Endothelial cell of umbilical vein (primary cell): ENCODE measurements around the gene MDP1. TPM values are rescaled to one million over a fixed set of nuclear protein-coding genes. Genes with fewer than 3 reads are reported as not detected.

Source experiments
- BruUV-seq: library from RNA; stranded (reverse); fragments of 400-500 nt; replicated peaks from 2 replicates; lab custom pipeline; 2021; lab: Mats Ljungman, UMichigan
- CTCF ChIA-PET: fragments of 300-600, 350-600 bp; sonication (Branson Sonifier 250); formaldehyde crosslinking; loops from one replicate; lab custom pipeline; 2021; ENCODE audit warnings: antibody characterized with exemption, inconsistent platforms; lab: Charles Lee
- POLR2A ChIA-PET: fragments of 300-600, 350-600 bp; sonication (Branson Sonifier 250); formaldehyde crosslinking; loops from one replicate; lab custom pipeline; 2021; ENCODE audit warnings: antibody characterized with exemption, inconsistent platforms; lab: Charles Lee
- DNase-seq: peaks from one replicate; pipeline ENCODE4 v3.0.0-alpha.2; 2011; ENCODE audit warnings: low read depth, low spot score
- FAIRE-seq: peaks from 2 replicates; lab custom pipeline; 2011; peaks lifted over from hg19 to GRCh38; lab: Jason Lieb, UNC
- H2AFZ ChIP-seq: 2 replicates; pipeline ENCODE4 v1.6.0; 2012; ENCODE audit warnings: low read depth, low read length, control low read depth, inconsistent platforms
- H3K27ac ChIP-seq: 2 replicates; pipeline ENCODE4 v1.5.1; 2011; ENCODE audit warnings: low read depth, mild to moderate bottlenecking, control low read depth, low read length, moderate library complexity; ENCODE audit not compliant: insufficient read depth
- H3K27me3 ChIP-seq, 2 experiments: 2 replicates each; pipeline versions ENCODE4 v1.6.0 to v1.6.1; 2011; ENCODE audit warnings: low read length in 2 of 2, mixed read lengths in 1 of 2; ENCODE audit not compliant: control insufficient read depth in 2 of 2, insufficient read depth in 2 of 2
- H3K36me3 ChIP-seq, 2 experiments: 2 replicates in 1 of 2; 3 replicates in 1 of 2; pipeline ENCODE4 v1.5.1; 2011; ENCODE audit warnings: low read length in 2 of 2, mild to moderate bottlenecking in 1 of 2, moderate library complexity in 1 of 2; ENCODE audit not compliant: control insufficient read depth in 2 of 2, insufficient read depth in 2 of 2; ENCODE audit errors: extremely low read depth in 1 of 2
- H3K4me1 ChIP-seq: 3 replicates; pipeline ENCODE4 v1.5.1; 2011; ENCODE audit warnings: mild to moderate bottlenecking, low read length; ENCODE audit not compliant: control insufficient read depth, insufficient read depth; ENCODE audit errors: extremely low read depth
- H3K4me2 ChIP-seq: 2 replicates; pipeline ENCODE4 v1.6.1; 2011; ENCODE audit warnings: low read length, control low read depth, mixed read lengths; ENCODE audit not compliant: insufficient read depth
- H3K4me3 ChIP-seq, 3 experiments: fragments of 200-600 bp in 1 of 3; sonication (generic), shearing (Covaris generic) in 1 of 3; replicated peaks in 1 of 3; 2 replicates each; pipeline ENCODE4 v1.5.1; 2011 to 2016; ENCODE audit warnings: control low read depth in 3 of 3, low read length in 3 of 3, mild to moderate bottlenecking in 2 of 3, inconsistent platforms in 1 of 3, low read depth in 1 of 3, moderate library complexity in 1 of 3; ENCODE audit not compliant: insufficient read depth in 1 of 3
- H3K79me2 ChIP-seq: 2 replicates; pipeline ENCODE4 v1.6.0; 2012; ENCODE audit warnings: low read length, inconsistent platforms; ENCODE audit not compliant: control insufficient read depth, insufficient read depth
- H3K9ac ChIP-seq: replicated peaks from 2 replicates; pipeline ENCODE3; 2011; ENCODE audit warnings: low read length, control low read depth; ENCODE audit not compliant: insufficient read depth; ENCODE audit errors: extremely low read depth
- H3K9me1 ChIP-seq: replicated peaks from 3 replicates; pipeline ENCODE4 v1.6.0; 2011; ENCODE audit warnings: mild to moderate bottlenecking, low read length; ENCODE audit not compliant: control insufficient read depth, insufficient read depth; ENCODE audit errors: extremely low read depth
- H3K9me3 ChIP-seq: replicated peaks from 2 replicates; pipeline ENCODE4 v1.5.1; 2012; ENCODE audit warnings: low read length, inconsistent platforms; ENCODE audit not compliant: control insufficient read depth, insufficient read depth
- H4K20me1 ChIP-seq: replicated peaks from 2 replicates; pipeline ENCODE3; 2011; ENCODE audit warnings: mild to moderate bottlenecking, low read length; ENCODE audit not compliant: control insufficient read depth, insufficient read depth; ENCODE audit errors: extremely low read depth
- EZH2 ChIP-seq: IDR thresholded peaks from 2 replicates; pipeline ENCODE4 v1.6.1; 2012; ENCODE audit warnings: borderline replicate concordance, low read depth, mild to moderate bottlenecking, moderate library complexity, low read length, inconsistent platforms; ENCODE audit not compliant: severe bottlenecking
- FOS ChIP-seq: IDR thresholded peaks from 2 replicates; pipeline ENCODE4 v1.6.1; 2011; ENCODE audit warnings: mild to moderate bottlenecking, low read length, moderate library complexity, borderline replicate concordance; ENCODE audit not compliant: insufficient read depth
- GATA2 ChIP-seq: IDR thresholded peaks from 2 replicates; pipeline ENCODE4 v1.7.0; 2011; ENCODE audit warnings: low read depth, mild to moderate bottlenecking, moderate library complexity, mixed read lengths, low read length; ENCODE audit not compliant: insufficient read length, insufficient read depth
- JUN ChIP-seq: IDR thresholded peaks from 2 replicates; pipeline ENCODE4 v1.6.1; 2011; ENCODE audit warnings: borderline replicate concordance, low read depth; ENCODE audit not compliant: insufficient read length, insufficient read depth
- MAX ChIP-seq: IDR thresholded peaks from 2 replicates; pipeline ENCODE4 v1.6.1; 2011; ENCODE audit not compliant: insufficient read depth, insufficient read length
- MYC ChIP-seq: IDR thresholded peaks from one replicate; pipeline ENCODE4 v1.6.1; 2011; ENCODE audit warnings: mild to moderate bottlenecking, low read depth, low read length
- POLR2A ChIP-seq: IDR thresholded peaks from 2 replicates; pipeline ENCODE4 v1.6.1; 2012; ENCODE audit warnings: low read depth, mild to moderate bottlenecking, control low read depth, low read length
- POLR2AphosphoS5 ChIP-seq: IDR thresholded peaks from 2 replicates; pipeline ENCODE4 v1.6.1; 2012; ENCODE audit warnings: low read depth, mild to moderate bottlenecking, control low read depth, low read length, moderate library complexity; ENCODE audit not compliant: insufficient read depth
- dilution Hi-C: fragments of 300-500 bp; cut with MboI; formaldehyde crosslinking; loops from one replicate; pipeline ENCODE4 v1.15.0; 2019; ENCODE audit warnings: low sequenced_read_pairs; ENCODE audit not compliant: extremely low pct_ligation_motif_present
- intact Hi-C: fragments of 100-400 bp; cut with micrococcal nuclease; formaldehyde crosslinking; loops from one replicate; pipeline ENCODE4 v1.10.0; 2022
- polyA plus RNA-seq, 4 experiments: library from polyadenylated mRNA; depleted of rRNA in 3 of 4; stranded (reverse) in 3 of 4; unstranded in 1 of 4; fragments of >200 nt; gene quantifications; 2 replicates each; pipeline versions ENCODE4 v1.2.1 to v1.2.3, GENCODE V29; 2011 to 2012; ENCODE audit warnings: missing spikeins in 1 of 4
- small RNA-seq: library from RNA; depleted of rRNA; stranded (forward); fragments of <200 nt; gene quantifications from one replicate; pipeline ENCODE3, GENCODE V24; 2012; ENCODE audit warnings: low replicate concordance, low read depth; ENCODE audit not compliant: insufficient read depth, insufficient read length
- total RNA-seq: library from RNA; stranded (reverse); gene quantifications from 2 replicates; pipeline ENCODE4 v1.2.3, GENCODE V29; 2021
- TF ChIP-seq, protein P1 (sequence below), 2 donors: IDR thresholded peaks; 1 replicate in 1 of 2; 2 replicates in 1 of 2; pipeline ENCODE4 v1.5.1; 2011; ENCODE audit warnings: low read length in 2 of 2, mild to moderate bottlenecking in 2 of 2, moderate library complexity in 2 of 2, control low read depth in 1 of 2, inconsistent platforms in 1 of 2, low read depth in 1 of 2; ENCODE audit not compliant: insufficient read depth in 1 of 2; ENCODE audit errors: extremely low read depth in 1 of 2

MDP1 gene
- total and polyA plus RNA-seq, 2 donors (not counting 3 experiments of a cell fraction or from before 2014, with no cell fraction given) = 8.1 to 22.7 TPM

DNA sequence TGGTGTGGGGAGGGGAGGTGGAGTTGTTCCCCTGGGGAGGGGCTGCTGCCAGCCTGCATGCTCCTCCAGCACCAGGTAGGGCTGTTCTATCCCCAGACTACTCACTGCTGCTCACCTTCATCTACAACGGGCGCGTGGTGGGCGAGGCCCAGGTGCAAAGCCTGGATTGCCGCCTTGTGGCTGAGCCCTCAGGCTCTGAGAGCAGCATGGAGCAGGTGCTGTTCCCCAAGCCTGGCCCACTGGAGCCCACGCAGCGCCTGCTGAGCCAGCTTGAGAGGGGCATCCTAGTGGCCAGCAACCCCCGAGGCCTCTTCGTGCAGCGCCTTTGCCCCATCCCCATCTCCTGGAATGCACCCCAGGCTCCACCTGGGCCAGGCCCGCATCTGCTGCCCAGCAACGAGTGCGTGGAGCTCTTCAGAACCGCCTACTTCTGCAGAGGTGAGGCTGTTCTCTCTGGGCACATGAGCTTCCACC is 51.3 kb downstream of the MDP1 start:
- ChIA-PET POLR2A (interaction anchor here (1.2 kb wide), 1 partner anchor 22 kb away, joined by 3 read pairs; no protein-coding TSS in a partner anchor), CTCF (no interaction called here)
- H3K27ac ChIP-seq = no peak overlapping the region
- H3K4me2 ChIP-seq = no peak overlapping the region
- H3K79me2 ChIP-seq = peaks cover 9% of the 10 kb centered on the region
- H3K9ac ChIP-seq = no peak overlapping the region
- H2AFZ ChIP-seq = no peak overlapping the region
- TF ChIP-seq, protein P1, sequence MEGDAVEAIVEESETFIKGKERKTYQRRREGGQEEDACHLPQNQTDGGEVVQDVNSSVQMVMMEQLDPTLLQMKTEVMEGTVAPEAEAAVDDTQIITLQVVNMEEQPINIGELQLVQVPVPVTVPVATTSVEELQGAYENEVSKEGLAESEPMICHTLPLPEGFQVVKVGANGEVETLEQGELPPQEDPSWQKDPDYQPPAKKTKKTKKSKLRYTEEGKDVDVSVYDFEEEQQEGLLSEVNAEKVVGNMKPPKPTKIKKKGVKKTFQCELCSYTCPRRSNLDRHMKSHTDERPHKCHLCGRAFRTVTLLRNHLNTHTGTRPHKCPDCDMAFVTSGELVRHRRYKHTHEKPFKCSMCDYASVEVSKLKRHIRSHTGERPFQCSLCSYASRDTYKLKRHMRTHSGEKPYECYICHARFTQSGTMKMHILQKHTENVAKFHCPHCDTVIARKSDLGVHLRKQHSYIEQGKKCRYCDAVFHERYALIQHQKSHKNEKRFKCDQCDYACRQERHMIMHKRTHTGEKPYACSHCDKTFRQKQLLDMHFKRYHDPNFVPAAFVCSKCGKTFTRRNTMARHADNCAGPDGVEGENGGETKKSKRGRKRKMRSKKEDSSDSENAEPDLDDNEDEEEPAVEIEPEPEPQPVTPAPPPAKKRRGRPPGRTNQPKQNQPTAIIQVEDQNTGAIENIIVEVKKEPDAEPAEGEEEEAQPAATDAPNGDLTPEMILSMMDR (IDR thresholded peaks at IDR 0.05; ENCODE audit: extremely low read depth in 1 of 2, insufficient read depth in 1 of 2, low read depth in 1 of 2, low read length in 2 of 2) = no peak
- TF ChIP-seq MYC (no peak), GATA2 (no peak), JUN (no peak), POLR2A (no peak), POLR2AphosphoS5 (no peak), MAX (no peak), EZH2 (no peak), FOS (no peak)
- peaks cover 25 to 46% of the 10 kb centered on the region in 2 experiments for H3K36me3 ChIP-seq
- H3K9me1 ChIP-seq = no peaks in the 10 kb centered on the region
- no peaks in the 10 kb centered on the region for H3K9me3 ChIP-seq
- H3K4me3 ChIP-seq = no peak overlapping the region
- FAIRE-seq (no peak), DNase-seq (no peak)
- H3K4me1 ChIP-seq = peaks cover 16% of the 10 kb centered on the region
- intact Hi-C loops = no loop called here
- dilution Hi-C loops = no loop called here
- no peaks in the 10 kb centered on the region for H3K27me3 ChIP-seq
- BruUV-seq = no TSS peak
- H4K20me1 ChIP-seq = no peaks in the 10 kb centered on the region

Small RNAs within 50 kb of the gene (small RNA-seq; reads per million reads assigned to genes)
- gene AL136295.4 (not detected), gene CHMP4A (0.88 reads per million), gene IPO4 (not detected), gene IRF9 (not detected), gene MDP1 (not detected)

Other genes starting within 250 kb of the MDP1 start
Only the 30 nearest of the 34 such genes appear.
- not detected in 2 replicates for gene CARMIL3, start 164.1 kb downstream of the MDP1 start, total RNA-seq
- 0.03 and 0.08 TPM in 2 replicates for gene CARMIL3, start 164.1 kb downstream of the MDP1 start, polyA plus RNA-seq
- gene CPNE6, start 144.5 kb downstream of the MDP1 start, total RNA-seq = not detected in 2 replicates
- not detected in 2 replicates for gene CPNE6, start 144.5 kb downstream of the MDP1 start, polyA plus RNA-seq
- gene PCK2, start 121.8 kb downstream of the MDP1 start, total RNA-seq = 24.5 and 25.1 TPM in 2 replicates
- gene PCK2, start 121.8 kb downstream of the MDP1 start, polyA plus RNA-seq = 23.5 and 26.4 TPM in 2 replicates
- 32.1 and 38.5 TPM in 2 replicates for gene DCAF11, start 101.3 kb downstream of the MDP1 start, total RNA-seq
- 33.8 and 37.3 TPM in 2 replicates for gene DCAF11, start 101.3 kb downstream of the MDP1 start, polyA plus RNA-seq
- gene NRL, start 101.1 kb downstream of the MDP1 start, total RNA-seq = 0.62 and 0.71 TPM in 2 replicates
- gene NRL, start 101.1 kb downstream of the MDP1 start, polyA plus RNA-seq = 1.1 and 1.9 TPM in 2 replicates
- gene FITM1, start 85.4 kb downstream of the MDP1 start, total RNA-seq = not detected in 2 replicates
- gene FITM1, start 85.4 kb downstream of the MDP1 start, polyA plus RNA-seq = 0.54 and 0.81 TPM in 2 replicates
- gene PSME1, start 79.9 kb downstream of the MDP1 start, total RNA-seq = 120 and 135 TPM in 2 replicates
- gene PSME1, start 79.9 kb downstream of the MDP1 start, polyA plus RNA-seq = 68.1 and 98.1 TPM in 2 replicates
- 19.0 and 21.8 TPM in 2 replicates for gene EMC9, start 74.5 kb downstream of the MDP1 start, total RNA-seq
- 31.8 and 38.0 TPM in 2 replicates for gene EMC9, start 74.5 kb downstream of the MDP1 start, polyA plus RNA-seq
- 107 and 126 TPM in 2 replicates for gene PSME2, start 69.5 kb downstream of the MDP1 start, total RNA-seq
- gene PSME2, start 69.5 kb downstream of the MDP1 start, polyA plus RNA-seq = 66.5 and 69.8 TPM in 2 replicates
- gene RNF31, start 68.6 kb downstream of the MDP1 start, total RNA-seq = 66.5 and 69.7 TPM in 2 replicates
- 32.3 TPM in 2 replicates for gene RNF31, start 68.6 kb downstream of the MDP1 start, polyA plus RNA-seq
- gene IRF9, start 54.8 kb downstream of the MDP1 start, total RNA-seq = 33.2 and 46.1 TPM in 2 replicates
- 44.6 and 55.3 TPM in 2 replicates for gene IRF9, start 54.8 kb downstream of the MDP1 start, polyA plus RNA-seq
- 29.6 and 33.6 TPM in 2 replicates for gene REC8, start 44.0 kb downstream of the MDP1 start, total RNA-seq
- 8.7 and 12.5 TPM in 2 replicates for gene REC8, start 44.0 kb downstream of the MDP1 start, polyA plus RNA-seq
- gene IPO4, start 27.2 kb downstream of the MDP1 start, total RNA-seq = 52.6 and 66.5 TPM in 2 replicates
- 24.6 and 27.6 TPM in 2 replicates for gene IPO4, start 27.2 kb downstream of the MDP1 start, polyA plus RNA-seq
- gene TM9SF1, start 20.6 kb downstream of the MDP1 start, total RNA-seq = 58.5 and 60.7 TPM in 2 replicates
- gene TM9SF1, start 20.6 kb downstream of the MDP1 start, polyA plus RNA-seq = 64.4 and 71.5 TPM in 2 replicates
- 0.42 and 0.74 TPM in 2 replicates for gene TSSK4, start 10.4 kb downstream of the MDP1 start, total RNA-seq
- 0.10 TPM in 1 of 2 replicates, not detected in the other for gene TSSK4, start 10.4 kb downstream of the MDP1 start, polyA plus RNA-seq
- 39.7 and 40.9 TPM in 2 replicates for gene CHMP4A, start 2.6 kb downstream of the MDP1 start, total RNA-seq
- 32.6 and 46.4 TPM in 2 replicates for gene CHMP4A, start 2.6 kb downstream of the MDP1 start, polyA plus RNA-seq
- gene NEDD8, start 16.3 kb upstream of the MDP1 start, total RNA-seq = 243 and 261 TPM in 2 replicates
- 316 and 329 TPM in 2 replicates for gene NEDD8, start 16.3 kb upstream of the MDP1 start, polyA plus RNA-seq
- gene GMPR2, start 16.9 kb upstream of the MDP1 start, total RNA-seq = 58.1 and 62.4 TPM in 2 replicates
- gene GMPR2, start 16.9 kb upstream of the MDP1 start, polyA plus RNA-seq = 50.0 and 61.8 TPM in 2 replicates
- gene TINF2, start 26.6 kb upstream of the MDP1 start, total RNA-seq = 53.7 and 58.5 TPM in 2 replicates
- gene TINF2, start 26.6 kb upstream of the MDP1 start, polyA plus RNA-seq = 34.4 and 44.2 TPM in 2 replicates
- 3.4 and 3.9 TPM in 2 replicates for gene TGM1, start 47.1 kb upstream of the MDP1 start, total RNA-seq
- gene TGM1, start 47.1 kb upstream of the MDP1 start, polyA plus RNA-seq = 1.0 and 2.1 TPM in 2 replicates
- 29.3 and 29.5 TPM in 2 replicates for gene RABGGTA, start 55.5 kb upstream of the MDP1 start, total RNA-seq
- gene RABGGTA, start 55.5 kb upstream of the MDP1 start, polyA plus RNA-seq = 80.1 and 102 TPM in 2 replicates
- gene DHRS1, start 83.7 kb upstream of the MDP1 start, total RNA-seq = 18.0 and 20.0 TPM in 2 replicates
- gene DHRS1, start 83.7 kb upstream of the MDP1 start, polyA plus RNA-seq = 69.5 and 70.2 TPM in 2 replicates
- 30.9 and 31.0 TPM in 2 replicates for gene NOP9, start 83.8 kb upstream of the MDP1 start, total RNA-seq
- gene NOP9, start 83.8 kb upstream of the MDP1 start, polyA plus RNA-seq = 16.2 and 16.3 TPM in 2 replicates
- 4.6 and 5.2 TPM in 2 replicates for gene CIDEB, start 91.9 kb upstream of the MDP1 start, total RNA-seq
- gene CIDEB, start 91.9 kb upstream of the MDP1 start, polyA plus RNA-seq = 7.2 and 14.9 TPM in 2 replicates
- gene LTB4R2, start 94.1 kb upstream of the MDP1 start, total RNA-seq = 9.1 and 13.1 TPM in 2 replicates
- gene LTB4R2, start 94.1 kb upstream of the MDP1 start, polyA plus RNA-seq = 5.5 and 7.6 TPM in 2 replicates
- 6.2 and 10.5 TPM in 2 replicates for gene LTB4R, start 95.4 kb upstream of the MDP1 start, total RNA-seq
- 9.1 and 11.7 TPM in 2 replicates for gene LTB4R, start 95.4 kb upstream of the MDP1 start, polyA plus RNA-seq
- gene ADCY4, start 119.0 kb upstream of the MDP1 start, total RNA-seq = 84.0 and 87.0 TPM in 2 replicates
- 81.6 and 101 TPM in 2 replicates for gene ADCY4, start 119.0 kb upstream of the MDP1 start, polyA plus RNA-seq
- gene RIPK3, start 123.9 kb upstream of the MDP1 start, total RNA-seq = 5.1 and 9.0 TPM in 2 replicates
- 2.4 and 3.1 TPM in 2 replicates for gene RIPK3, start 123.9 kb upstream of the MDP1 start, polyA plus RNA-seq
- gene NFATC4, start 152.1 kb upstream of the MDP1 start, total RNA-seq = 88.1 and 88.5 TPM in 2 replicates
- 79.5 and 94.8 TPM in 2 replicates for gene NFATC4, start 152.1 kb upstream of the MDP1 start, polyA plus RNA-seq
- 42.8 and 45.1 TPM in 2 replicates for gene NYNRIN, start 182.9 kb upstream of the MDP1 start, total RNA-seq
- 37.2 and 38.8 TPM in 2 replicates for gene NYNRIN, start 182.9 kb upstream of the MDP1 start, polyA plus RNA-seq